IPS-NIHi7 (cell line): ENCODE measurements around the gene RBM45.
A peak's percentile ranks its signal among the peaks of the same experiment; 100 is the strongest.
"Not testable (repeated sequence)": the region's sequence is repeated elsewhere in the genome, so short reads cannot be mapped to it uniquely, and the experiment has no call there.

ENCODE experiments used
- DNase-seq: peaks from one replicate; pipeline ENCODE4 v3.0.0; 2012; ENCODE audit warnings: mixed read lengths; ENCODE audit errors: extremely low spot score

RBM45 gene

GRCh38 chr2:178106053-178106452 is 6.2 kb upstream of the RBM45 start:
- no peak for DNase-seq

- no peak for DNase-seq
Observed at GRCh38 chr2:178108176-178108575, 4.1 kb upstream of the RBM45 start.

- peak; percentile 26 for DNase-seq
Observed at GRCh38 chr2:178109813-178110212, 2.4 kb upstream of the RBM45 start.

GRCh38 chr2:178110681-178111080 is 1.6 kb upstream of the RBM45 start:
- DNase-seq: no peak

- DNase-seq: no peak
Observed at GRCh38 chr2:178111743-178112142, 494 bp upstream of the RBM45 start.

- no peak for DNase-seq
Observed at GRCh38 chr2:178114462-178114861, 2.2 kb downstream of the RBM45 start.

GRCh38 chr2:178115271-178115670 is 3.0 kb downstream of the RBM45 start:
- DNase-seq: no peak

- DNase-seq: no peak
Observed at GRCh38 chr2:178117725-178118124, 5.5 kb downstream of the RBM45 start.

- DNase-seq: no peak
Observed at GRCh38 chr2:178119179-178119922, 7.1 kb downstream of the RBM45 start.

- no peak for DNase-seq
Observed at GRCh38 chr2:178123163-178123562, 10.9 kb downstream of the RBM45 start.

GRCh38 chr2:178125125-178125524 is 12.9 kb downstream of the RBM45 start:
- DNase-seq: no peak

- DNase-seq: no peak
Observed at GRCh38 chr2:178125862-178126261, 13.6 kb downstream of the RBM45 start.

GRCh38 chr2:178128836-178129630 is 16.8 kb downstream of the RBM45 start:
- no peak for DNase-seq

GRCh38 chr2:178136321-178137025 is 24.2 kb downstream of the RBM45 start:
- no peak for DNase-seq

GRCh38 chr2:178142274-178143065 is 30.2 kb downstream of the RBM45 start:
- DNase-seq: no peak

- no peak for DNase-seq
Observed at GRCh38 chr2:178143481-178143880, 31.2 kb downstream of the RBM45 start.

- no peak for DNase-seq
Observed at GRCh38 chr2:178152033-178152432, 39.8 kb downstream of the RBM45 start.

- no peak for DNase-seq
Observed at GRCh38 chr2:178152542-178152941, 40.3 kb downstream of the RBM45 start.

GRCh38 chr2:178152977-178153376 is 40.7 kb downstream of the RBM45 start:
- no peak for DNase-seq

- not testable (repeated sequence) for DNase-seq
Observed at GRCh38 chr2:178153878-178154277, 41.6 kb downstream of the RBM45 start.

GRCh38 chr2:178155524-178155923 is 43.3 kb downstream of the RBM45 start:
- no peak for DNase-seq

- DNase-seq: no peak
Observed at GRCh38 chr2:178157574-178157973, 45.3 kb downstream of the RBM45 start.
